Measurements from ENCODE around the gene SNX27. TPM values are rescaled to one million over a fixed set of nuclear protein-coding genes. Genes with fewer than 3 reads are reported as not detected.
"Not testable (repeated sequence)": the region's sequence is repeated elsewhere in the genome, so short reads cannot be mapped to it uniquely, and the experiment has no call there.

Gene SNX27
- polyA plus RNA-seq, 3 donors, result 40.1 to 57.1 (median 47.6) TPM

DNA sequence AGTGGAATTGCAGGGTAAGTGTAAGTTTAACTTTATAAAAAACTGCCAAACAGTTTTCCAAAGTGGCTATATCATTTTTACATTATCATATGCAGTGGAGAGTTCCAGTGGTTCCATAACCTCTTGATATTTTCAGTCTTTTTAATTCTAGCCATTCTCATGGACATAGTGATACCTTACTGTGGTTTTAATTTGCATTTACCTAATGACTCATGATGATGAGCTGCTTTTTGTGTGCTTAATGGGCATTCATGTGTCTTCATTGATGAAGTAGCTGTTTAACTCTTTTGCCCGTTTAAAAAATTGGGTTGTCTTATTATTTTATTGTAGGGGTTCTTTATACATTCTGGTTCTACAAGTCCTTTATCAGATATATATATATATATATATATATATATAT is 29.4 kb downstream of the SNX27 start:
- H3K27ac Mint-ChIP-seq, result no peak overlapping the region
- Histone ChIP-seq H3K79me2 (ENCODE audit: insufficient read depth, low read length) (peaks cover 89% of the 10 kb centered on the region), H3K4me3 (replicated peaks in 1 of 3; ENCODE audit: low read depth in 2 of 3, low read length in 3 of 3) (no peak overlapping the region), H3K9ac (ENCODE audit: insufficient read depth, low read length, poor library complexity, severe bottlenecking) (no peak overlapping the region), H3K27me3 (ENCODE audit: control insufficient read depth in 2 of 2, insufficient read depth in 2 of 2, low read length in 2 of 2) (no peaks in the 10 kb centered on the region), H3K4me2 (replicated peaks; ENCODE audit: extremely low read depth, low read length, poor library complexity, severe bottlenecking) (no peak overlapping the region), H3K36me3 (replicated peaks in 1 of 2; ENCODE audit: control insufficient read depth in 1 of 2, insufficient read depth in 2 of 2, low read length in 2 of 2) (peaks cover 13 to 47% of the 10 kb centered on the region in 2 donors), H3K4me1 (ENCODE audit: control insufficient read depth in 1 of 2, insufficient read depth in 2 of 2, low read length in 2 of 2) (peaks cover 4 to 7% of the 10 kb centered on the region in 2 donors), H4K20me1 (ENCODE audit: insufficient read depth, low read length) (peaks cover 80% of the 10 kb centered on the region), H3K9me3 (replicated peaks in 1 of 2; ENCODE audit: control insufficient read depth in 1 of 2, insufficient read depth in 1 of 2, low read length in 2 of 2) (no peaks in the 10 kb centered on the region), H3K27ac (ENCODE audit: low read depth in 1 of 2, low read length in 2 of 2) (peak overlapping the region in 1 of 2 donors; percentile 34), H2AFZ (ENCODE audit: insufficient read depth, low read depth, low read length, poor library complexity, severe bottlenecking) (no peak overlapping the region)
- peaks cover 29 to 32% of the 10 kb centered on the region in 2 donors for H3K36me3 Mint-ChIP-seq
- no CpG with 5 or more reads among the region's 1 CpG for WGBS (ENCODE audit: insufficient coverage)
- no peaks in the 10 kb centered on the region for H3K27me3 Mint-ChIP-seq (ENCODE audit: low read depth in 3 of 3)
- TF ChIP-seq, protein P1, sequence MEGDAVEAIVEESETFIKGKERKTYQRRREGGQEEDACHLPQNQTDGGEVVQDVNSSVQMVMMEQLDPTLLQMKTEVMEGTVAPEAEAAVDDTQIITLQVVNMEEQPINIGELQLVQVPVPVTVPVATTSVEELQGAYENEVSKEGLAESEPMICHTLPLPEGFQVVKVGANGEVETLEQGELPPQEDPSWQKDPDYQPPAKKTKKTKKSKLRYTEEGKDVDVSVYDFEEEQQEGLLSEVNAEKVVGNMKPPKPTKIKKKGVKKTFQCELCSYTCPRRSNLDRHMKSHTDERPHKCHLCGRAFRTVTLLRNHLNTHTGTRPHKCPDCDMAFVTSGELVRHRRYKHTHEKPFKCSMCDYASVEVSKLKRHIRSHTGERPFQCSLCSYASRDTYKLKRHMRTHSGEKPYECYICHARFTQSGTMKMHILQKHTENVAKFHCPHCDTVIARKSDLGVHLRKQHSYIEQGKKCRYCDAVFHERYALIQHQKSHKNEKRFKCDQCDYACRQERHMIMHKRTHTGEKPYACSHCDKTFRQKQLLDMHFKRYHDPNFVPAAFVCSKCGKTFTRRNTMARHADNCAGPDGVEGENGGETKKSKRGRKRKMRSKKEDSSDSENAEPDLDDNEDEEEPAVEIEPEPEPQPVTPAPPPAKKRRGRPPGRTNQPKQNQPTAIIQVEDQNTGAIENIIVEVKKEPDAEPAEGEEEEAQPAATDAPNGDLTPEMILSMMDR (IDR thresholded peaks at IDR 0.05), result no peak
- H3K4me1 Mint-ChIP-seq, result peaks cover 21% of the 10 kb centered on the region
- H3K9me3 Mint-ChIP-seq, result no peaks in the 10 kb centered on the region
- no peak overlapping the region for H3K4me3 Mint-ChIP-seq
- intact Hi-C loops (cut with micrococcal nuclease), result no loop called here
- DNase-seq, result no peak

DNA sequence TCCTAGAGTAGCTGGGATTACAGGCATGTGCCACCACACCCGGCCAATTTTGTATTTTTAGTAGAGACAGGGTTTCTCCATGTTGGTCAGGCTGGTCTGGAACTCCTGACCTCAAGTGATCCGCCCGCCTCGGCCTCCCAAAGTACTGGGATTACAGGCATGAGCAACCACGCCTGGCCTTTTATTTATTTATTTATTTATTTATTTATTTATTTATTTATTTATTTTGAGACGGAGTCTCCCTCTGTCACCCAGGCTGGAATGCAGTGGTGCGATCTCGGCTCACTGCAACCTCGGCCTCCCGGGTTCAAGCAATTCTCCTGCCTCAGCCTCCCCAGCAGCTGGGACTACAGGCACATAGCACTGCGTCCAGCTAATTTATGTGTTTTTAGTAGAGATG is 31.2 kb downstream of the SNX27 start:
- Mint-ChIP-seq H3K4me1 (peaks cover 12% of the 10 kb centered on the region), H3K36me3 (peaks cover 32 to 40% of the 10 kb centered on the region in 2 donors), H3K27ac (peak overlapping the region in 1 of 7 donors; percentile 68)
- H3K9ac ChIP-seq (ENCODE audit: insufficient read depth, low read length, poor library complexity, severe bottlenecking); H3K9me3 Mint-ChIP-seq; H3K27me3 ChIP-seq (ENCODE audit: control insufficient read depth in 2 of 2, insufficient read depth in 2 of 2, low read length in 2 of 2); H3K27me3 Mint-ChIP-seq (ENCODE audit: low read depth in 3 of 3); DNase-seq; H3K4me1 ChIP-seq (ENCODE audit: control insufficient read depth in 1 of 2, insufficient read depth in 2 of 2, low read length in 2 of 2); intact Hi-C loops (cut with micrococcal nuclease); H3K4me3 ChIP-seq (replicated peaks in 1 of 3; ENCODE audit: low read depth in 2 of 3, low read length in 3 of 3); H3K9me3 ChIP-seq (replicated peaks in 1 of 2; ENCODE audit: control insufficient read depth in 1 of 2, insufficient read depth in 1 of 2, low read length in 2 of 2); H3K4me2 ChIP-seq (replicated peaks; ENCODE audit: extremely low read depth, low read length, poor library complexity, severe bottlenecking); H3K4me3 Mint-ChIP-seq; H2AFZ ChIP-seq (ENCODE audit: insufficient read depth, low read depth, low read length, poor library complexity, severe bottlenecking); H3K27ac ChIP-seq (ENCODE audit: low read depth in 1 of 2, low read length in 2 of 2): not testable (repeated sequence)
- Histone ChIP-seq H4K20me1 (ENCODE audit: insufficient read depth, low read length) (peaks cover 66% of the 10 kb centered on the region), H3K79me2 (ENCODE audit: insufficient read depth, low read length) (peaks cover 82% of the 10 kb centered on the region), H3K36me3 (replicated peaks in 1 of 2; ENCODE audit: control insufficient read depth in 1 of 2, insufficient read depth in 2 of 2, low read length in 2 of 2) (peaks cover 18 to 54% of the 10 kb centered on the region in 2 donors)
- 89% methylated on average over 5 of the region's 11 CpGs for WGBS (ENCODE audit: insufficient coverage)
